Fibroblast of villous mesenchyme (primary cell): ENCODE data around the gene HSD17B14. TPM values are rescaled to one million over a fixed set of nuclear protein-coding genes. Genes with fewer than 3 reads are reported as not detected.
A peak's percentile ranks its signal among the peaks of the same experiment; 100 is the strongest.

Experiments used
- DNase-seq: peaks from one replicate; pipeline ENCODE4 v3.0.0-alpha.2; 2010; ENCODE audit warnings: low read depth
- H3K4me3 ChIP-seq: 2 replicates; pipeline ENCODE4 v1.5.1; 2011; ENCODE audit warnings: low read depth, mild to moderate bottlenecking, low read length
- CTCF ChIP-seq: IDR thresholded peaks from 2 replicates; pipeline ENCODE4 v1.5.1; 2012; ENCODE audit warnings: low read depth, mild to moderate bottlenecking, low read length; ENCODE audit not compliant: insufficient read depth
- total RNA-seq: library from RNA; depleted of rRNA; stranded (reverse); fragments of >200 nt; gene quantifications from 2 replicates; pipeline ENCODE4 v1.2.3, GENCODE V29; 2012

Gene HSD17B14
- total RNA-seq, 1 donor = 13.8 TPM

GRCh38 chr19:48870048-48870447 lies 33.8 kb upstream of the HSD17B14 start:
- no peak for DNase-seq
- no peak overlapping the region for H3K4me3 ChIP-seq
- TF ChIP-seq CTCF = no peak

DNA sequence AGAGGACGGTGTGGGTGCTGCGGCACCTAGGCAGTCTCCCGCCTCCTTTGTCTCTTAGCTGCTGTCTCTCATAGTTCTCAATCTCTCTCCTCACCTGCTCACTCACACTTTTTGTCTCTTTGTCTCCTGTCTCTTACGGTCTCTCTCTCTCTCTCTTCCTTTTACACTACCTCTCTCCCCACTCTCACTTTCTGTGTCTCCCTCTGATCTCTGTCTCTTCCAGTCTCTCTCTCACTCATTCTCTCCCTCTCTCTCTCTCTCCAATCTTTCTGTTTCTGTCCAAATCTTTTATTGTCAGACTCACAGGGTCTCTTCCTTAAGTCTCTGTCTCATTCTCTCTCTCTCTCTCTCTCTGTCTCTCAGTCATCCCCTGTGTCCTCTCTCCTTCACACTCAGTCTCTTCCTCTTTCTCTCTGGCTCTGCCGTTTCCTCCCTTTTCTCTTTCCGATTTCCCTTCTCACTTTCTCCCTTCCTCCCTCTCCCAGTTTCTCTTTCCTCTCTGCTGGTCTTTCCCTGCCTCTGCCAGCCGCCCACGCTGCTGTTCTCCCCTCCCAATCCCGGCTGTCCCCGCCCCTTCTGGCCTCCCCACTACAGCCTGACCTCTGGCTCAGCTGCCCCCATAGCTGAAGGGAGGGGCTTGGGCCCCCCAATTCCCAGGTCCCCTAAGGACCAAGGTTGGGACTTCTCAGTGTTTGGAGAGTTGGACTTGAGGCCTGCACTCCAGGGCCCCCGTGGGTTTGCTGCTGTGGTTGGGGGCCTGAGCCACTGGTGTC lies 32.0 kb upstream of the HSD17B14 start, which contains the start of gene PLEKHA4:
TSS of gene PLEKHA4 (minus strand) at position 504 of the 773 bp plus-strand sequence. CDS start 997 bp downstream, outside the sequence.
- DNase-seq = peak; percentile 51
- no peak for TF ChIP-seq CTCF
- peak within 1 kb of the TSS; percentile 59 for H3K4me3 ChIP-seq

DNA sequence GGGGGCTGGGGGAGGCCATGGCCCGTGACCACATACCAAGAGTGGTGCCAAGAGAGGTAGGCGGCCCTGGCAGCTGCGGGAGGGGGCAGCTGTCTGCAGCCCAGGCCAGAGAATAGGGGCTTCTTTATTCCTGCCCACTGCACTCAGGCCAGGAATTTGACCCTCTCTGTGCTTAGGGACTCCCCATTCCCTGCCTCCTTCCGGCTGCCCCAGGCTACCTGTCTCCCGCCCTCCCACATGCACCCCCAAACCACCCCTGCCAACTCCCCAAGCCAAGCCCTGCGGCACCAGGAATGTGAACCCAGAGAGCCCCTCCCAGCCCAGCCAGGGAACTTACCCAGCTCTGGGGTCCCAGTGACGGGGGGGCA lies 31.4 kb upstream of the HSD17B14 start:
- no peak for TF ChIP-seq CTCF
- DNase-seq = no peak
- peak overlapping the region; percentile 59 for H3K4me3 ChIP-seq

GRCh38 chr19:48867123-48867745 lies 30.9 kb upstream of the HSD17B14 start:
- peak overlapping the region; percentile 59 for H3K4me3 ChIP-seq
- no peak for TF ChIP-seq CTCF
- no peak for DNase-seq

DNA sequence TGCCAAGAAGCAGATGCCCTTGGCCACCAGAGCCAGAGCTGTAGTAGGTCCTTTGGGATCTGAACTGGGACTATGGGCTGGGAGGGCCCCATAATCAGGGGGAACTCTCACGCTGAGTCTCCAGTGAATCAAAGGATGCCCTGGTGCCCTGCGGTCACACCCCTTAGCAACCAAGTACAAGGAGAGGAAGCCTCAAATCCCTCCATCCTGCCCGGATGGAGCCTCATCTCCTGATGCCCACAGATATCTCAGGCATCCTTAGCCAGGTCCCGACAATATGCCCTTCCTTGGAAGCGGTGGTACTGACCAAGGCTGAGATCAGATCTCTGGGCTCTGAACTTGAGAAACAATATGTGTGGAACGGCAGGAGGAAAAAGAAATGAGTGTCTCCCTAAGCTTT lies 30.4 kb upstream of the HSD17B14 start:
- peak overlapping the region; percentile 1 for H3K4me3 ChIP-seq

DNA sequence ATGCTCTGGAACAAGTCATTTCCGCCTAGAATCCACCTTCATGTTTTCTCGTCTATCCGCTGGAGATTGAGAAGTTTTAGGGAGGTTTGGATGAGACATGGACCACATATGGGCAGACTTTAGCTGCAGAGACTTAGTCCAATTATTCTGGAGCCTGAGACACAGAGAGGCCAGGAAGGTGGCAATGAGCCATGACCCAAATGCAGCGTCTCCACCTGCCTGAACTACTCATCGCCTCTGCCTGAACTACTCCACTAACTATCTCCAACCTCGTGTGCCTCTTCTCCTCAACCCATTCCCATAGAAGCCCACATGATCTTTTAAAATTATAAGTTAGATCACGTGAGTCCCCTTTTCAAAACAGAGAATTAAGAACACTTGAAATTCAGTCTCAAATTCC lies 26.5 kb upstream of the HSD17B14 start:
- TF ChIP-seq CTCF = no peak
- H3K4me3 ChIP-seq = no peak overlapping the region
- no peak for DNase-seq

More for the DNA sequence above, 30.4 kb upstream of the HSD17B14 start:
- DNase-seq = no peak
- no peak for TF ChIP-seq CTCF

GRCh38 chr19:48861313-48861712 lies 25.0 kb upstream of the HSD17B14 start:
- DNase-seq = no peak
- TF ChIP-seq CTCF = no peak
- no peak overlapping the region for H3K4me3 ChIP-seq
